Colonic mucosa (tissue), 4 donors: ENCODE data around the gene ADH5. TPM values are rescaled to one million over a fixed set of nuclear protein-coding genes. Genes with fewer than 3 reads are reported as not detected.
"Not testable (repeated sequence)": the region's sequence is repeated elsewhere in the genome, so short reads cannot be mapped to it uniquely, and the experiment has no call there.

Experiments used
- DNase-seq: peaks from one replicate; pipeline ENCODE4 v3.0.0-alpha.2; 2020
- H3K27ac ChIP-seq: fragments of 200-600 bp; one replicate; pipeline ENCODE4 v1.8.0; 2021
- H3K27me3 ChIP-seq: fragments of 200-600 bp; one replicate; pipeline ENCODE4 v1.8.0; 2021
- H3K36me3 ChIP-seq: fragments of 200-600 bp; one replicate; pipeline ENCODE4 v1.8.0; 2021
- H3K4me1 ChIP-seq: fragments of 200-600 bp; one replicate; pipeline ENCODE4 v1.8.0; 2021; ENCODE audit warnings: mild to moderate bottlenecking
- H3K4me3 ChIP-seq: fragments of 200-600 bp; one replicate; pipeline ENCODE4 v1.8.0; 2021
- H3K9ac ChIP-seq, 2 donors: one replicate each; pipeline ENCODE4 v1.7.0; 2013; ENCODE audit warnings: control low read depth in 2 of 2, low read depth in 2 of 2, low read length in 2 of 2
- H3K9me3 ChIP-seq: fragments of 200-600 bp; one replicate; pipeline ENCODE4 v1.8.0; 2021
- intact Hi-C: fragments of 100-400 bp; cut with DNase I; formaldehyde crosslinking; loops from one replicate; pipeline ENCODE4 v1.14.1; 2022
- total RNA-seq, 2 donors: library from RNA; stranded (reverse); fragmentation: NEBNext Ultra II Directional in 1 of 2; extraction: Animal tissue kit (Norgen Biotek cat#: 25700) in 1 of 2; gene quantifications; one replicate each; pipeline ENCODE4 v1.2.1, GENCODE V29; 2021
- TF ChIP-seq, protein P1 (sequence below): fragments of 200-600 bp; IDR thresholded peaks from one replicate; pipeline ENCODE4 v1.8.0; 2022; ENCODE audit warnings: antibody characterized with exemption, mild to moderate bottlenecking
- donor health status: healthy.
- donor health status: DM: no; HTN: no; CAD: no.
- donor health status: DM: no; HTN: no; CAD: no.

The ADH5 gene
- total RNA-seq, 2 donors from 2014 or later, result 165 to 240 TPM

DNA sequence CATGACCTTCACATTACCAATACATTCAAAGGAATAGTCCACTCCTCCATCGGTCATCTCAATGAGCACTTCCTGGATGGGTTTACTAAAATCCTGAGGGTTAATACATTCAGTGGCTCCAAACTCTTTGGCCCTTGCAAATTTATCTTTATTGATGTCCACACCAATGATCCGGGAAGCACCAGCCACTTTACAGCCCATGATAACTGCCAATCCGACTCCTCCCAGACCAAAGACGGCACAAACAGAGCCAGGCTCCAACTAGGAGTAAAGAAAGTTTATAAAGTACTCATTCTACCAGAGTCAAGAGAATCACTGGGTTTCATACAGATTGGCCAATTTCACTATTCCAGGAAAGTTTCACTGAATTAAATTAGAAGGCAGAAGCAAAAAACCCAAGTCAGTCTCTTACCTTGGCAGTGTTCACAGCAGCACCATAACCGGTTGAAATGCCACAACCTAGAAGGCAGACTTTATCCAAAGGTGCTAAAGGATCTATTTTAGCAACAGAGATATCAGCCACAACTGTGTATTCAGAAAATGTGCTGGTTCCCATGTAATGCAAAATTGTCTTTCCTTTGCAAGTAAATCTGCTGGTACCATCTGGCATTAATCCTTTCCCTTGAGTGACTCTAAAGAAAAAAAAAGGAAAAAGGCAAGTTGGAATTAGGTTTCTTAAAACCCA lies 12.2 kb downstream of the ADH5 start:
- Histone ChIP-seq H3K9ac (no peak overlapping the region), H3K9me3 (no peaks in the 10 kb centered on the region), H3K4me3 (no peak overlapping the region), H3K27ac (no peak overlapping the region), H3K27me3 (no peaks in the 10 kb centered on the region), H3K4me1 (peaks cover 4% of the 10 kb centered on the region), H3K36me3 (peaks cover 4% of the 10 kb centered on the region)
- no peak for DNase-seq
- TF ChIP-seq, protein P1, sequence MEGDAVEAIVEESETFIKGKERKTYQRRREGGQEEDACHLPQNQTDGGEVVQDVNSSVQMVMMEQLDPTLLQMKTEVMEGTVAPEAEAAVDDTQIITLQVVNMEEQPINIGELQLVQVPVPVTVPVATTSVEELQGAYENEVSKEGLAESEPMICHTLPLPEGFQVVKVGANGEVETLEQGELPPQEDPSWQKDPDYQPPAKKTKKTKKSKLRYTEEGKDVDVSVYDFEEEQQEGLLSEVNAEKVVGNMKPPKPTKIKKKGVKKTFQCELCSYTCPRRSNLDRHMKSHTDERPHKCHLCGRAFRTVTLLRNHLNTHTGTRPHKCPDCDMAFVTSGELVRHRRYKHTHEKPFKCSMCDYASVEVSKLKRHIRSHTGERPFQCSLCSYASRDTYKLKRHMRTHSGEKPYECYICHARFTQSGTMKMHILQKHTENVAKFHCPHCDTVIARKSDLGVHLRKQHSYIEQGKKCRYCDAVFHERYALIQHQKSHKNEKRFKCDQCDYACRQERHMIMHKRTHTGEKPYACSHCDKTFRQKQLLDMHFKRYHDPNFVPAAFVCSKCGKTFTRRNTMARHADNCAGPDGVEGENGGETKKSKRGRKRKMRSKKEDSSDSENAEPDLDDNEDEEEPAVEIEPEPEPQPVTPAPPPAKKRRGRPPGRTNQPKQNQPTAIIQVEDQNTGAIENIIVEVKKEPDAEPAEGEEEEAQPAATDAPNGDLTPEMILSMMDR, result no peak
- intact Hi-C loops, result no loop called here

DNA sequence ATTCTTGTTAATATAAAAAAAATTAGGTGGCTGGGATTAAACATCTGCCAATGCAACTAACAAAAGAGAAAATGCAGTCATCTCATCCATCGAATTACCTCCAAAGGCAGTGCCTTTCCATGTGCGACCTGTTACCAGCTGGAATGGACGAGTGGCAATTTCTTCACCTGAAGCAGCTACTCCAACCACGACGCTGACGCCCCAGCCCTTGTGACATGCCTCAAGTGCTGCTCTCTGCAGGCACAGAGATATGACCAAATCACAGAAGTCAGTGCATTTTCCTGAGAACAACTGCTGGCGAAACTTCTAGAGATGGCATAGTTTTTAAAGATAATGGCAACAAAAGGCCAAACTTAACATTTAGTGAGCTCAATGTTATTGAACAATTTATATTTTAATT lies 13.8 kb downstream of the ADH5 start:
- no peak overlapping the region for H3K4me3 ChIP-seq
- TF ChIP-seq, protein P1, result no peak
- intact Hi-C loops, result no loop called here
- DNase-seq, result no peak
- no peaks in the 10 kb centered on the region for H3K27me3 ChIP-seq
- H3K27ac ChIP-seq, result no peak overlapping the region
- H3K9me3 ChIP-seq, result no peaks in the 10 kb centered on the region
- peaks cover 4% of the 10 kb centered on the region for H3K36me3 ChIP-seq
- H3K9ac ChIP-seq, result no peak overlapping the region
- H3K4me1 ChIP-seq, result peaks cover under 1% of the 10 kb centered on the region

DNA sequence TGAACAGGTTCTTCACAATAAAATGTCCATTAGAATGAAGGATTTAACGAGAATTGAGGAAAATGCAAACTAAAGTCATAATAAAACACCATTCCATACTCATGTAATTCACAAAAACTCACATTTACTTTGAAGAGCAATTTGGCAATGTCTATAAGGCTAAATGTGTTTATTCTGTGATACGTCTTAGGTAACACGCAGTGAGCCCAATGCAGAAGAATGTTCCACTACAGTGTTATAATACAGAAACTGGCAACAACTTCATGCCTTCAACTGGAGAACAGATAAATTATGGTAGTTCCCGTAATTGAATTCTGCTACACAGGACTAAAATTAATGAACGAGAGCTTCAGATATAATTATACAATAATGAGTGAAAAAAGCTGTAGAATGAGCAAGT lies 17.4 kb downstream of the ADH5 start:
- Histone ChIP-seq H3K9ac (no peak overlapping the region), H3K9me3 (no peaks in the 10 kb centered on the region), H3K27me3 (no peaks in the 10 kb centered on the region), H3K36me3 (peaks cover 4% of the 10 kb centered on the region), H3K27ac (no peak overlapping the region), H3K4me1 (no peaks in the 10 kb centered on the region), H3K4me3 (no peak overlapping the region)
- intact Hi-C loops, result no loop called here
- no peak for DNase-seq
- TF ChIP-seq, protein P1, result no peak

DNA sequence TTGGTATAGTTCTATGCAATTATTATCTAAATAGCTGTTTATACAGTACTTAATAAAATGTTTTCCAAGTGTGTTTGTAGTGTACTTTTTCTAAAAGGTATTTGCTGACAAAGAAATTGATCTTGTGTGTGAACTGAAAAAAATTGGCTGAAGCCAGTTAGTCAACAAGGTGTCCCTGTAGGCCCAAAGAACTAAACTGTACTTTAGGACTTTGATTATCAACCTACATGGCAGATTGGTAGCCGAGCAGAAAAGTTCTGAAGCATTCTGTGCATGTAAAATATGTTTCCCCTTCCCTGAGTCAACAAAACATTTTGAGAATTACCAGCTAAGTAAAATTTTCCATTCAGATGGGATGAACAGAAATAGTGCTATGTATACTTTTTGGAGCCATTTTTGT lies 21.0 kb downstream of the ADH5 start:
- Histone ChIP-seq H3K9me3 (no peaks in the 10 kb centered on the region), H3K4me1 (no peaks in the 10 kb centered on the region), H3K27ac (no peak overlapping the region), H3K4me3 (no peak overlapping the region), H3K36me3 (no peaks in the 10 kb centered on the region), H3K27me3 (no peaks in the 10 kb centered on the region), H3K9ac (no peak overlapping the region)
- no peak for DNase-seq
- TF ChIP-seq, protein P1, result no peak
- intact Hi-C loops, result no loop called here

DNA sequence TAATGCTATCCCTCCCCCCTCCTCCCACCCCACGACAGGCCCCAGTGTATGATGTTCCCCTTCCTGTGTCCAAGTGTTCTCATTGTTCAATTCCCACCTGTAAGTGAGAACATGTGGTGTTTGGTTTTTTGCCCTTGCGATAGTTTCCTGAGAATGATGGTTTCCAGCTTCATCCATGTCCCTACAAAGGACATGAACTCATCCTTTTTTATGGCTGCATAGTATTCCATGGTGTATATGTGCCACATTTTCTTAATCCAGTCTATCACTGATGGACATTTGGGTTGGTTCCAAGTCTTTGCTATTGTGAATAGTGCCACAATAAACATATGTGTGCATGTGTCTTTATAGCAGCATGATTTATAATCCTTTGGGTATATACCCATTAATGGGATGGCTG lies 23.1 kb downstream of the ADH5 start:
- H3K36me3 ChIP-seq, H3K9me3 ChIP-seq, H3K27ac ChIP-seq, H3K4me1 ChIP-seq, intact Hi-C loops, DNase-seq, H3K27me3 ChIP-seq, H3K9ac ChIP-seq, H3K4me3 ChIP-seq: not testable (repeated sequence)

DNA sequence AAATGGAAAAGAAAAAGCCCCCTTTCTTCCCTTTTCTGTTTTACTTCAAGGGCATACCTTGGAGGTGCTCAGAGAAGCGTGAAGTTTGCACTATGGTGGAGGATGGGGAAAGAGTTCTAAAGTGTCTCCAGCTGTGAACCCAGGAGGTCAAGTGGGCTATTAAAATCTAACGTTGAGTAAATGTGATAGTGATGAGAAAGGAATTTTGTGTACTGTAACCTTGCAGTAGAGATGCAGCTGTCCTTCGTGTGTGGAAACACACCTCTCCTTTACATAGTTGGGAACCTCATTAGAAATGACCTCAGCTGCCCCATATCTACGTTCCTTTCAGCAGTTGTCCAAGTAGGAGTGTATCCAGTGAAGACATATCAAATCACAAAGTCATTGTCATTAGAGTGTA lies 26.5 kb downstream of the ADH5 start:
- no peaks in the 10 kb centered on the region for H3K27me3 ChIP-seq
- no peaks in the 10 kb centered on the region for H3K9me3 ChIP-seq
- H3K27ac ChIP-seq, result no peak overlapping the region
- H3K36me3 ChIP-seq, result no peaks in the 10 kb centered on the region
- H3K4me3 ChIP-seq, result no peak overlapping the region
- H3K4me1 ChIP-seq, result no peaks in the 10 kb centered on the region
- intact Hi-C loops, result no loop called here
- DNase-seq, result no peak
- no peak overlapping the region for H3K9ac ChIP-seq
- TF ChIP-seq, protein P1, result no peak
